RWPE2 (cell line): ENCODE data around the gene SDK2.

ENCODE experiments used
- ATAC-seq: fragments of 200-7000 bp; cut with Tn5 transposase; 3 replicates; pipeline ENCODE4 v1.9.1; 2021; ENCODE audit warnings: low read depth
- DNase-seq: peaks from one replicate; pipeline ENCODE4 v3.0.0-alpha.2; 2020; ENCODE audit warnings: low spot score
- H3K27ac ChIP-seq: fragments of 450-650 bp; 2 replicates; pipeline ENCODE4 v1.5.1; 2017; ENCODE audit warnings: mild to moderate bottlenecking; ENCODE audit not compliant: poor library complexity, severe bottlenecking
- H3K27me3 ChIP-seq: fragments of 250-450 bp; sonication (Bioruptor Pico); 2 replicates; pipeline ENCODE4 v1.5.1; 2021; ENCODE audit warnings: mild to moderate bottlenecking, moderate library complexity; ENCODE audit not compliant: insufficient read depth, poor library complexity, severe bottlenecking
- H3K36me3 ChIP-seq: fragments of 250-450 bp; sonication (Bioruptor Pico); 2 replicates; pipeline ENCODE4 v1.5.1; 2020; ENCODE audit warnings: low read depth, mild to moderate bottlenecking, moderate library complexity
- H3K4me1 ChIP-seq: fragments of 250-450 bp; sonication (Bioruptor Pico); 2 replicates; pipeline ENCODE4 v1.5.1; 2021; ENCODE audit warnings: mild to moderate bottlenecking, moderate library complexity; ENCODE audit not compliant: insufficient read depth, poor library complexity, severe bottlenecking
- H3K4me3 ChIP-seq: fragments of 250-450 bp; sonication (Bioruptor Pico); 2 replicates; pipeline ENCODE4 v1.5.1; 2021; ENCODE audit warnings: mild to moderate bottlenecking, moderate library complexity; ENCODE audit not compliant: severe bottlenecking
- H3K9me3 ChIP-seq: fragments of 250-450 bp; sonication (Bioruptor Pico); 2 replicates; pipeline ENCODE4 v1.5.1; 2021; ENCODE audit warnings: mild to moderate bottlenecking, moderate library complexity; ENCODE audit not compliant: severe bottlenecking
- CTCF ChIP-seq: fragments of 450-650 bp; IDR thresholded peaks from one replicate; pipeline ENCODE4 v1.5.1; 2017; ENCODE audit warnings: mild to moderate bottlenecking, moderate library complexity; ENCODE audit not compliant: poor library complexity, severe bottlenecking

SDK2 gene

GRCh38 chr17:73593249-73593965 is 50.8 kb downstream of the SDK2 start:
- no peak for TF ChIP-seq CTCF
- Histone ChIP-seq H3K27ac (no peak overlapping the region), H3K27me3 (no peaks in the 10 kb centered on the region), H3K4me1 (peaks cover 6% of the 10 kb centered on the region), H3K4me3 (no peak overlapping the region), H3K36me3 (no peaks in the 10 kb centered on the region), H3K9me3 (no peaks in the 10 kb centered on the region)
- no peak for DNase-seq
- ATAC-seq = no peak

- Histone ChIP-seq H3K36me3 (no peaks in the 10 kb centered on the region), H3K27me3 (no peaks in the 10 kb centered on the region), H3K9me3 (no peaks in the 10 kb centered on the region), H3K4me3 (no peak overlapping the region), H3K27ac (no peak overlapping the region), H3K4me1 (peaks cover 6% of the 10 kb centered on the region)
- no peak for TF ChIP-seq CTCF
- ATAC-seq (no peak), DNase-seq (no peak)
Measured at GRCh38 chr17:73592501-73592961, 51.7 kb downstream of the SDK2 start.

- Histone ChIP-seq H3K36me3 (no peaks in the 10 kb centered on the region), H3K4me3 (no peak overlapping the region), H3K9me3 (no peaks in the 10 kb centered on the region), H3K4me1 (peaks cover 6% of the 10 kb centered on the region), H3K27me3 (no peaks in the 10 kb centered on the region), H3K27ac (no peak overlapping the region)
- TF ChIP-seq CTCF = no peak
- DNase-seq = no peak
- no peak for ATAC-seq
Measured at GRCh38 chr17:73592079-73592415, 52.2 kb downstream of the SDK2 start.

- Histone ChIP-seq H3K27me3 (no peaks in the 10 kb centered on the region), H3K36me3 (no peaks in the 10 kb centered on the region), H3K4me1 (peaks cover 6% of the 10 kb centered on the region), H3K9me3 (no peaks in the 10 kb centered on the region), H3K4me3 (no peak overlapping the region), H3K27ac (no peak overlapping the region)
- DNase-seq = no peak
- TF ChIP-seq CTCF = no peak
- ATAC-seq = no peak
Measured at GRCh38 chr17:73591296-73592078, 52.8 kb downstream of the SDK2 start.

GRCh38 chr17:73589363-73589980 is 54.8 kb downstream of the SDK2 start:
- Histone ChIP-seq H3K9me3 (no peaks in the 10 kb centered on the region), H3K27ac (no peak overlapping the region), H3K4me3 (no peak overlapping the region), H3K4me1 (no peaks in the 10 kb centered on the region), H3K27me3 (no peaks in the 10 kb centered on the region), H3K36me3 (no peaks in the 10 kb centered on the region)
- no peak for ATAC-seq
- TF ChIP-seq CTCF = no peak
- DNase-seq = no peak
